Measurements from ENCODE around the gene VANGL1. TPM values are rescaled to one million over a fixed set of nuclear protein-coding genes. Genes with fewer than 3 reads are reported as not detected.

The VANGL1 gene
- total RNA-seq, 4 donors from 2014 or later: 0.66 to 1.2 (median 1.1) TPM

DNA sequence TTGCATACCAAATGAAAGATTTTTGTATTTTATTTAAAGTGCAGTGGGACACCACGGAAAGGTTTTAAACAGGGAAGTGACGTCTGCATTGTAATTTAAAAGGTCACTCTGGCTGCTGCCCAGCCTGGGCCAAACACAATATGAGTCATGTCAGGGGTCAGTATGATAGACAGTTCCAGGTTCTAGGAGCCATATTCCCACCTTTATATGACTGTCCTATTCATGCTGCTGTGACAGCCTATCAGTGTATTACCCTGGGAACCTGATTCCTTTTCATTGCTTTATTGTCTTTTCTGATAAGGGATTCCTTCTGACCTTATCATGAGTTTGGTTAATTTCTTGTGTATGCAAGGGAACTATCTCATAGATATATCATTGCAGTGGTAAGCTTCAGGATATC is 5.3 kb downstream of the VANGL1 start:
- no peak for TF ChIP-seq CTCF (IDR thresholded peaks at IDR 0.05 in 4 of 5, conservative IDR thresholded peaks at IDR 0.05 in 1 of 5)
- no peak for TF ChIP-seq POLR2A (IDR thresholded peaks at IDR 0.05)
- in situ Hi-C loops (cut with MboI; ENCODE audit: low sequenced_read_pairs in 4 of 4): no loop called here
- Histone ChIP-seq H3K27me3 (no peaks in the 10 kb centered on the region), H3K36me3 (no peaks in the 10 kb centered on the region), H3K4me1 (peaks cover 5 to 6% of the 10 kb centered on the region in 2 donors), H3K4me3 (no peak overlapping the region), H3K9me3 (no peaks in the 10 kb centered on the region), H3K27ac (no peak overlapping the region)
- intact Hi-C loops (cut with DNase I; ENCODE audit: low total_unique reads): loop anchor here (10.0 kb wide), 1 partner anchor 58 kb away; no protein-coding TSS in a partner anchor
- ATAC-seq (no peak), DNase-seq (no peak)

DNA sequence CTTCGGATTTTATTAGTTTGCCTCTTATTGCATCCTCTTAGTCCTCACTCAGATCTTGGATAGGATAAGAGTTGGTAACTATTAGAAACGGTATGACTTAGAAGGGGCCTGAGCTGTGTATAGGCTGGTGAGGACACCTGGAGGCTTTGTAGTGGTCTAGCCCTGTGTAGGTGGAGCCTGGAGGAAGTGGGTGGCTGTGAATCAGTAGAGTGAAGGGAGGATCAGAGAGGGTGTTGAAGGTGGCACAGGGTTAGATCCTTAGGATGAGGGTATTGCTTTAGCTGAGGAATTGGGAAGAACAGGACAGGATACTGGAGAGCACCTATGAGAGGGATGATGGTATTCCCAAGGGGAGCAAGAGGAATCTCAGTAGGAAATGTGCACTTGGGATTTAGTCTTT is 5.7 kb downstream of the VANGL1 start:
- DNase-seq (no peak), ATAC-seq (no peak)
- Histone ChIP-seq H3K27ac (no peak overlapping the region), H3K4me3 (no peak overlapping the region), H3K36me3 (no peaks in the 10 kb centered on the region), H3K27me3 (no peaks in the 10 kb centered on the region), H3K9me3 (no peaks in the 10 kb centered on the region), H3K4me1 (peaks cover 5 to 6% of the 10 kb centered on the region in 2 donors)
- intact Hi-C loops (cut with DNase I; ENCODE audit: low total_unique reads): loop anchor here (10.0 kb wide), 1 partner anchor 57 kb away; no protein-coding TSS in a partner anchor
- TF ChIP-seq POLR2A (IDR thresholded peaks at IDR 0.05) (no peak), CTCF (IDR thresholded peaks at IDR 0.05 in 4 of 5, conservative IDR thresholded peaks at IDR 0.05 in 1 of 5) (no peak)
- in situ Hi-C loops (cut with MboI; ENCODE audit: low sequenced_read_pairs in 4 of 4): no loop called here

GRCh38 chr1:115647919-115648650 is 6.3 kb downstream of the VANGL1 start:
- Histone ChIP-seq H3K4me3 (no peak overlapping the region), H3K9me3 (no peaks in the 10 kb centered on the region), H3K36me3 (no peaks in the 10 kb centered on the region), H3K4me1 (peaks cover under 1 to 1% of the 10 kb centered on the region in 2 donors), H3K27ac (no peak overlapping the region), H3K27me3 (no peaks in the 10 kb centered on the region)
- intact Hi-C loops (cut with DNase I; ENCODE audit: low total_unique reads): loop anchor here (10.0 kb wide), 1 partner anchor 57 kb away; no protein-coding TSS in a partner anchor
- in situ Hi-C loops (cut with MboI; ENCODE audit: low sequenced_read_pairs in 4 of 4): no loop called here
- ATAC-seq (no peak), DNase-seq (no peak)
- TF ChIP-seq CTCF (IDR thresholded peaks at IDR 0.05 in 4 of 5, conservative IDR thresholded peaks at IDR 0.05 in 1 of 5) (no peak), POLR2A (IDR thresholded peaks at IDR 0.05) (no peak)

DNA sequence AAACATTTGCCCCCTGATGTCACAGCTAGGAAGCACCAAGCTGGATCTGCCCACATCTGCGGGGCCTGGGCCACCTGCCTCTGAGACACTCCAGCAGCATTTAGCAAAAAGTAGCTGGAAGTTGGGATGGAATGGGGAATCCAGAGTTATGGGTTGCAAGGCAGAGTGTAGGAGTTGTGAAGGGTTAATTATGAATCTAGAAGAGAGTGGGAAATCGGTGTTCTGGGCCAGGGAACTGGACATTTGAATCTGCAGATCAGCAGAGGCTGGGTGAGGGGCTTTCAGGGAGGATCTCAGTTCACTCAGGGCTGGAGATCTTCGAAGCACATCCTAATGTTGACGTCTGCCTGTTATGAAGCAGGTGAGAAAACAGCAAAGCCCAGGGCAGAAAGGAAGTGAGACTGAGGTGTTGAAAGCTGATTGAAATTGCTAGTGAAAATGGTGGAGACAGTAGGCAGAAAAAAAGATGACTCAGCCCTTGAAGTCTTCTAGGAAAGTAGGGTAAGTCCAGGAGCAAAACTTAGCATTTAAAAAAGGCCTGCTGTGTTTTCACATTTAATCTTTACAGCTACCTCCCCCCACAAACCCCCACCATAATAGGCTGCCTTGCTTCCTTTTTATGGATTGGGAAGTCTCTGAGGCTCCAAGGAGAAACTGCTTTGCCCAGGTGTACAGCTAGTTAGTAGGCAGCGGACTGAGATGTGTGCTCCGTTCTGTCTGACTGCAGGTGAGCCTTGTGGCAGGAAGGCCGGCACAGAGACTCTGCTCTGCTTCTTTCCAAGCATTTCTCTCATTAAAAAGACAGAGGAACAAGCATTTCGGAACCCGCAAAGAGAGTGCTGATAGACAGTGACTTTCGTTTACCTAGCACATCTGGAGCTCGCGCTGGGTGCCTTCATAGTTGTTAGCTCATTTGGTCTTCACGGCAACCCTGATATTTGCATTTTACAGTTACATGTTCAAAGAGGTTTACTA is 7.2 kb downstream of the VANGL1 start:
- H3K4me1 ChIP-seq: no peaks in the 10 kb centered on the region
- no peak overlapping the region for H3K4me3 ChIP-seq
- no peak overlapping the region for H3K27ac ChIP-seq
- H3K36me3 ChIP-seq: no peaks in the 10 kb centered on the region
- DNase-seq (no peak), ATAC-seq (no peak)
- in situ Hi-C loops (cut with MboI; ENCODE audit: low sequenced_read_pairs in 4 of 4): no loop called here
- no peaks in the 10 kb centered on the region for H3K9me3 ChIP-seq
- intact Hi-C loops (cut with DNase I; ENCODE audit: low total_unique reads): loop anchor here (10.0 kb wide), 1 partner anchor 56 kb away; no protein-coding TSS in a partner anchor
- no peaks in the 10 kb centered on the region for H3K27me3 ChIP-seq
- TF ChIP-seq CTCF (IDR thresholded peaks at IDR 0.05 in 4 of 5, conservative IDR thresholded peaks at IDR 0.05 in 1 of 5) (no peak), POLR2A (IDR thresholded peaks at IDR 0.05) (no peak)
